Measurements from ENCODE around the gene TMEM164.
"Not testable (repeated sequence)": the region's sequence is repeated elsewhere in the genome, so short reads cannot be mapped to it uniquely, and the experiment has no call there.

DNA sequence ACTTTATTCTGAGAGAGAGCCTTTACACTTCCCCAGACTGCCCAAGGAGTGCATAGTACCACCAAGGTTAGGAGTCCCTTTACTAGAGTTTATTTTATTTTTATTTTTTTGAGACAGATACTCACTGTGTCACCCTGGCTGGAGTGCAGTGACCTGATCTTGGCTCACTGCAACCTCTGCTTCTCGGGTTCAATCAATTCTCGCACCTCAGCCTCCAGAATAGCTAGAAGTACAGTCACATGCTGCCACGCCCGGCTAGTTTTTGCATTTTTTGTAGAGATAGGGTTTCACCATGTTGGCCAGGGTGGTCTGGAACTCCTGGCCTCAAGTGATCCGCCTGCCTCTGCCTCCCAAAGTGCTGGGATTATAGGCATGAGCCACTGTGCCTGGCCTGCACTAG is 151.4 kb downstream of the TMEM164 start:
- not testable (repeated sequence) for TF ChIP-seq FOXA1 (IDR thresholded peaks at IDR 0.05); ARNT (IDR thresholded peaks at IDR 0.05); NFRKB (IDR thresholded peaks at IDR 0.05); CTBP1 (IDR thresholded peaks at IDR 0.05; ENCODE audit: borderline replicate concordance); TARDBP (IDR thresholded peaks at IDR 0.05); BHLHE40 (IDR thresholded peaks at IDR 0.05; ENCODE audit: borderline replicate concordance); FOXK2 (IDR thresholded peaks at IDR 0.05); ELF4 (IDR thresholded peaks at IDR 0.05); L3MBTL2 (conservative IDR thresholded peaks at IDR 0.05); SUZ12 (IDR thresholded peaks at IDR 0.05); SP1 (IDR thresholded peaks at IDR 0.05); ZNF384 (IDR thresholded peaks at IDR 0.05)
- TF ChIP-seq, protein P1, sequence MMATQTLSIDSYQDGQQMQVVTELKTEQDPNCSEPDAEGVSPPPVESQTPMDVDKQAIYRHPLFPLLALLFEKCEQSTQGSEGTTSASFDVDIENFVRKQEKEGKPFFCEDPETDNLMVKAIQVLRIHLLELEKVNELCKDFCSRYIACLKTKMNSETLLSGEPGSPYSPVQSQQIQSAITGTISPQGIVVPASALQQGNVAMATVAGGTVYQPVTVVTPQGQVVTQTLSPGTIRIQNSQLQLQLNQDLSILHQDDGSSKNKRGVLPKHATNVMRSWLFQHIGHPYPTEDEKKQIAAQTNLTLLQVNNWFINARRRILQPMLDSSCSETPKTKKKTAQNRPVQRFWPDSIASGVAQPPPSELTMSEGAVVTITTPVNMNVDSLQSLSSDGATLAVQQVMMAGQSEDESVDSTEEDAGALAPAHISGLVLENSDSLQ (IDR thresholded peaks at IDR 0.05): not testable (repeated sequence)

All from HEK293T (cell line).